MM.1S (cell line): ENCODE results near the gene DMRTC2.
"Not testable (repeated sequence)": the region's sequence is repeated elsewhere in the genome, so short reads cannot be mapped to it uniquely, and the experiment has no call there.

ENCODE experiments used
- DNase-seq: peaks from one replicate; pipeline ENCODE4 v3.0.0-alpha.2; 2015
- H2AFZ ChIP-seq: fragments of 300-600 bp; sonication (generic); 2 replicates; pipeline ENCODE4 v1.6.0; 2016; ENCODE audit warnings: antibody characterized with exemption, low read length
- H3F3A ChIP-seq: fragments of 300-600 bp; sonication (generic); 2 replicates; pipeline ENCODE4 v1.6.1; 2016; ENCODE audit warnings: mild to moderate bottlenecking, antibody characterized with exemption, low read length, moderate library complexity, mixed read lengths; ENCODE audit not compliant: insufficient read depth
- H3K27ac ChIP-seq: fragments of 300-600 bp; sonication (generic); 2 replicates; pipeline ENCODE4 v1.5.1; 2016; ENCODE audit warnings: mild to moderate bottlenecking, low read length
- H3K27me3 ChIP-seq: fragments of 300-600 bp; sonication (generic); replicated peaks from 2 replicates; pipeline ENCODE4 v1.6.0; 2016; ENCODE audit warnings: low read length; ENCODE audit not compliant: insufficient read depth
- H3K36me3 ChIP-seq: fragments of 300-600 bp; sonication (generic); replicated peaks from 2 replicates; pipeline ENCODE4 v1.6.1; 2016; ENCODE audit warnings: mild to moderate bottlenecking, low read length, mixed read lengths; ENCODE audit not compliant: insufficient read depth
- H3K4me1 ChIP-seq: fragments of 300-600 bp; sonication (generic); 2 replicates; pipeline ENCODE4 v1.6.1; 2016; ENCODE audit warnings: low read length, mixed read lengths
- H3K4me2 ChIP-seq: fragments of 300-600 bp; sonication (generic); 2 replicates; pipeline ENCODE4 v1.6.0; 2016; ENCODE audit warnings: low read depth, low read length
- H3K4me3 ChIP-seq: fragments of 300-600 bp; sonication (generic); 2 replicates; pipeline ENCODE4 v1.5.1; 2016; ENCODE audit warnings: low read length, mixed read lengths
- H3K79me2 ChIP-seq: fragments of 300-600 bp; sonication (generic); 2 replicates; pipeline ENCODE4 v1.6.1; 2016; ENCODE audit warnings: mixed run types, low read length, mixed read lengths
- H3K9ac ChIP-seq: fragments of 300-600 bp; sonication (generic); 2 replicates; pipeline ENCODE4 v1.6.1; 2016; ENCODE audit warnings: low read length, mixed read lengths
- H3K9me2 ChIP-seq: fragments of 300-600 bp; sonication (generic); replicated peaks from 2 replicates; pipeline ENCODE4 v1.6.1; 2016; ENCODE audit warnings: mild to moderate bottlenecking, low read length, mixed read lengths; ENCODE audit not compliant: insufficient read depth
- H3K9me3 ChIP-seq: fragments of 300-600 bp; sonication (generic); replicated peaks from 2 replicates; pipeline ENCODE4 v1.6.1; 2016; ENCODE audit warnings: mild to moderate bottlenecking, low read length, mixed read lengths; ENCODE audit not compliant: insufficient read depth
- H4K20me1 ChIP-seq: fragments of 300-600 bp; sonication (generic); 2 replicates; pipeline ENCODE4 v1.6.1; 2016; ENCODE audit warnings: mild to moderate bottlenecking, low read length, moderate library complexity, mixed read lengths; ENCODE audit not compliant: insufficient read depth
- CTCF ChIP-seq: fragments of 300-600 bp; sonication (generic); IDR thresholded peaks from 2 replicates; pipeline ENCODE4 v1.5.1; 2016; ENCODE audit warnings: antibody characterized with exemption, low read length, mixed read lengths
- EZH2 ChIP-seq: fragments of 300-600 bp; sonication (generic); optimal IDR thresholded peaks from 2 replicates; pipeline ENCODE3; 2017; ENCODE audit warnings: low read depth, mild to moderate bottlenecking, antibody characterized with exemption, low read length, mixed read lengths
- EZH2phosphoT487 ChIP-seq: fragments of 300-600 bp; sonication (generic); IDR thresholded peaks from 2 replicates; pipeline ENCODE4 v1.6.1; 2018; ENCODE audit warnings: antibody characterized with exemption, low read length

Gene DMRTC2

GRCh38 chr19:41872384-41872774 is 27.5 kb downstream of the DMRTC2 start:
- Histone ChIP-seq H3K79me2 (peaks cover 25% of the 10 kb centered on the region), H3K4me3 (no peak overlapping the region), H3K27ac (peak overlapping the region; percentile 80), H3K27me3 (no peaks in the 10 kb centered on the region), H3K36me3 (peaks cover 9% of the 10 kb centered on the region), H4K20me1 (peaks cover 24% of the 10 kb centered on the region; the same call in 1 of the 2 replicates), H3K9me3 (no peaks in the 10 kb centered on the region), H2AFZ (no peak overlapping the region), H3K9me2 (no peaks in the 10 kb centered on the region), H3F3A (peaks cover 71% of the 10 kb centered on the region), H3K4me2 (peak overlapping the region; percentile 27; the same call in 1 of the 2 replicates), H3K9ac (peak overlapping the region; percentile 1; the same call in 1 of the 2 replicates), H3K4me1 (peaks cover 72% of the 10 kb centered on the region)
- TF ChIP-seq EZH2 (no peak), EZH2phosphoT487 (no peak), CTCF (no peak)
- DNase-seq = no peak

DNA sequence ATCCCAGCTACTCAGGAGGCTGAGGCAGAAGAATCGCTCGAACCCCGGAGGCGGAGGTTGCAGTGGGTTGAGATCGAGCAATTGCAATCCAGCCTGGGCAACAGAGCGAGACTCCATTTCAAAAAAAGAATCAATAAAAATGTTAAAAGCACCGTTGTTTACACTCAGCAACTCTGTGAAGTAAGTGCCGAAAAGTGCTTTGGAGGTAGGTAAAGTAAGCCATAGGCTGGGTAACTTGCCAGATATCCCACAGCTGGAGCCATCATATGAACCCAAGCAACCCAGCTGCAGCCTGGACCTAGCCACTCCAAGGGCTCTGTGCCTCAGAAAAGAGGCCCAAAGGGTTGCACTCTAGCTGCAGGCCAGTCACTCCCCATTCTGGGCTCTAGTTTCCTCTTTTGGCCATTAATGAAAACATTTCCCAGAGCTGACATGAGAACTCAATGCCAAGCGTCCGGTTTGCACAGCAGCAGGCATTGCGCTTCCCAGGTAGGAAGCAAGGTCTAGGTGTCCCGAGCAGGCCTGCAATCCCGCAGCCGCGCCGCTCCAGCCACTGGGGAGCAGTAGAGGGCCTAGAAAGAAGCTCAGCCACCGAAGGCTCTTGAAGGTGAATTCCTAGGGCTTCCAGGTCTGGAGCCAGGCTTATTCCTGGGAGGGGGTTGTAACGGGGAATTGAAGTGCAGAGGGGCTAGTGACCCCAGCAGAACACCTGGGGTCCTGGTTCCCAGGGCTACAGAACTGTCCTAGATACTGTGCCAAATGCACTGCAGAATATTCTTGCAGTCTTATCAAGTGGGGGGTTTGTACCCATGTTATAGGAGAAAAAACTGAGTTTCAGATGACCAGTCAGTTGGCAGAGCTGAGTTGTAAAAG is 28.2 kb downstream of the DMRTC2 start:
- DNase-seq = peak; percentile 51
- Histone ChIP-seq H3K27me3 (no peaks in the 10 kb centered on the region), H3K4me3 (no peak overlapping the region), H4K20me1 (peaks cover 17% of the 10 kb centered on the region; the same call in 1 of the 2 replicates), H3K9me3 (no peaks in the 10 kb centered on the region), H3K79me2 (peaks cover 18% of the 10 kb centered on the region), H3K4me1 (peaks cover 69% of the 10 kb centered on the region), H3K4me2 (no peak overlapping the region), H3K27ac (no peak overlapping the region), H3K9ac (no peak overlapping the region), H3K36me3 (peaks cover 9% of the 10 kb centered on the region), H2AFZ (no peak overlapping the region), H3K9me2 (no peaks in the 10 kb centered on the region), H3F3A (peaks cover 65% of the 10 kb centered on the region)
- peak; percentile 57 for TF ChIP-seq CTCF
- no peak for TF ChIP-seq EZH2

GRCh38 chr19:41875973-41876372 is 31.1 kb downstream of the DMRTC2 start:
- not testable (repeated sequence) for H3K9me2 ChIP-seq, H3K79me2 ChIP-seq, DNase-seq, H3K9me3 ChIP-seq, H4K20me1 ChIP-seq, H3K4me3 ChIP-seq, H3K36me3 ChIP-seq, H2AFZ ChIP-seq, H3K9ac ChIP-seq, H3K27me3 ChIP-seq
- peaks cover 38% of the 10 kb centered on the region for H3F3A ChIP-seq
- peak overlapping the region; percentile 42; the same call in 1 of the 2 replicates for H3K4me2 ChIP-seq
- H3K4me1 ChIP-seq = peaks cover 40% of the 10 kb centered on the region
- H3K27ac ChIP-seq = peak overlapping the region; percentile 64; the same call in 1 of the 2 replicates
